Measurements from ENCODE around the gene SLC39A2.

Gene SLC39A2

GRCh38 chr14:21026274-21026987 is 27.3 kb downstream of the SLC39A2 start:
- ChIA-PET CTCF (interaction anchor here (0.5 to 3.7 kb wide), 6 partner anchors 11 to 109 kb away, joined by 3 to 34 read pairs (median 3); no protein-coding TSS in a partner anchor), POLR2A (interaction anchor here (1.2 kb wide), 1 partner anchor 44 kb away, joined by 8 read pairs; the partner anchor contains the start of gene ARHGEF40)
- H3K9me3 ChIP-seq (ENCODE audit: control insufficient read depth, insufficient read depth, low read depth, low read length), result no peaks in the 10 kb centered on the region
- H3K4me1 ChIP-seq (ENCODE audit: control insufficient read depth, insufficient read depth, low read length), result peaks cover 10% of the 10 kb centered on the region; the same call in 1 of the 2 replicates
- no peak for TF ChIP-seq ZNF555 (tag by site-specific recombination; conservative IDR thresholded peaks at IDR 0.05)
- TF ChIP-seq ZNF335 (tag by site-specific recombination; conservative IDR thresholded peaks at IDR 0.05), result 0 out of 2 replicates have a peak, but pooled peaks have one; percentile 24
- peaks cover 0 to 9% of the 10 kb centered on the region in 2 experiments; a peak in 1 of 3 replicates for H3K36me3 ChIP-seq (ENCODE audit: control insufficient read depth in 2 of 2, insufficient read depth in 1 of 2, low read length in 2 of 2)
- H3K4me3 ChIP-seq (ENCODE audit: low read depth, low read length), result no peak overlapping the region
- H3K27ac ChIP-seq (ENCODE audit: extremely low read depth, low read depth, low read length), result no peak overlapping the region

DNA sequence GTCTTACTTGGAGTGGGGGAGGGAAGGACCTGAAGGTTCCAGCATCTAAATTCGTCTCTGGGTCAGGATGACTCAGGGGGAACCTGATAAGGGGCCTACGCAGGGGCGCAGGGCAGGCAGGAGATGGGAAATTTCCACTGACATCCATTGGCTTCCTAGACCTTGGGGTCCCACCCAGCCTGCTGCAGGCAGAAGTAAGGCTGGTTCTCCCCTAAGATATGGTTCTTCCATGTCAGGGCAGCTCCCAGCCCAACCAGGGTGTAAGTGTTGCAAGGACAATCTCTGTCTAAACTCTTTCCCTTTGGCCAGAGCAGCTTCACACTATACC is 27.9 kb downstream of the SLC39A2 start:
- ChIA-PET CTCF (interaction anchor here (0.6 to 3.7 kb wide), 4 partner anchors 9 to 71 kb away, joined by 3 to 34 read pairs (median 3); no protein-coding TSS in a partner anchor), POLR2A (no interaction called here)

GRCh38 chr14:21029917-21030316 is 30.8 kb downstream of the SLC39A2 start, which contains the start of gene TPPP2:
Gene TPPP2, plus strand, starts transcription at chr14:21030217. Its CDS starts 365 bp downstream, at chr14:21030582.
- H3K4me1 ChIP-seq (ENCODE audit: control insufficient read depth, insufficient read depth, low read length), result peaks cover 8% of the 10 kb centered on the region; the same call in 1 of the 2 replicates
- no peak within 1 kb of the TSS for H3K4me3 ChIP-seq (ENCODE audit: low read depth, low read length)
- POLR2A ChIA-PET, result no interaction called here
- H3K27ac ChIP-seq (ENCODE audit: extremely low read depth, low read depth, low read length), result no peak within 1 kb of the TSS
- H3K36me3 ChIP-seq (ENCODE audit: control insufficient read depth in 2 of 2, insufficient read depth in 1 of 2, low read length in 2 of 2), result no peaks in the 10 kb centered on the region
- H3K9me3 ChIP-seq (ENCODE audit: control insufficient read depth, insufficient read depth, low read depth, low read length), result no peaks in the 10 kb centered on the region
- CTCF ChIA-PET, result interaction anchor here (5.2 kb wide), 1 partner anchor 15 kb away, joined by 35 read pairs; no protein-coding TSS in a partner anchor
- TF ChIP-seq ZBTB48 (tag by site-specific recombination; IDR thresholded peaks at IDR 0.05) (no peak), ZNF350 (tag by site-specific recombination; IDR thresholded peaks at IDR 0.05) (no peak), ZNF23 (tag by site-specific recombination; IDR thresholded peaks at IDR 0.05; ENCODE audit: borderline replicate concordance) (no peak), ZNF654 (tag by site-specific recombination; IDR thresholded peaks at IDR 0.05; ENCODE audit: low read depth) (no peak), ZNF133 (tag by site-specific recombination; IDR thresholded peaks at IDR 0.05) (no peak), ZNF335 (tag by site-specific recombination; conservative IDR thresholded peaks at IDR 0.05) (no peak), ZBTB8A (tag by site-specific recombination; IDR thresholded peaks at IDR 0.05) (no peak), ZSCAN4 (tag by site-specific recombination; IDR thresholded peaks at IDR 0.05) (no peak), ZXDB (tag by site-specific recombination; IDR thresholded peaks at IDR 0.05) (no peak), ZNF157 (tag by site-specific recombination; IDR thresholded peaks at IDR 0.05) (no peak), FEZF1 (tag by site-specific recombination; IDR thresholded peaks at IDR 0.05) (no peak), ZNF266 (tag by site-specific recombination; IDR thresholded peaks at IDR 0.05; ENCODE audit: low read depth) (no peak), EGR2 (tag by site-specific recombination; IDR thresholded peaks at IDR 0.05; ENCODE audit: low read depth) (no peak)

More for the DNA sequence above, 27.9 kb downstream of the SLC39A2 start:
- Histone ChIP-seq H3K36me3 (ENCODE audit: control insufficient read depth in 2 of 2, insufficient read depth in 1 of 2, low read length in 2 of 2) (peaks cover 0 to 4% of the 10 kb centered on the region in 2 experiments; a peak in 1 of 3 replicates), H3K4me1 (ENCODE audit: control insufficient read depth, insufficient read depth, low read length) (peaks cover 10% of the 10 kb centered on the region; the same call in 1 of the 2 replicates), H3K27ac (ENCODE audit: extremely low read depth, low read depth, low read length) (no peak overlapping the region), H3K9me3 (ENCODE audit: control insufficient read depth, insufficient read depth, low read depth, low read length) (no peaks in the 10 kb centered on the region), H3K4me3 (ENCODE audit: low read depth, low read length) (no peak overlapping the region)
- TF ChIP-seq ZNF398 (tag by site-specific recombination; IDR thresholded peaks at IDR 0.05) (peak; percentile 31; the same call in 1 of the 2 replicates), EGR2 (tag by site-specific recombination; IDR thresholded peaks at IDR 0.05; ENCODE audit: low read depth) (no peak), GLI2 (tag by site-specific recombination; IDR thresholded peaks at IDR 0.05; ENCODE audit: borderline replicate concordance, low read depth) (no peak), ZNF449 (tag by site-specific recombination; IDR thresholded peaks at IDR 0.05) (0 out of 2 replicates have a peak, but pooled peaks have one; percentile 60), ZFHX2 (tag by site-specific recombination; conservative IDR thresholded peaks at IDR 0.05) (peak; percentile 27; the same call in 1 of the 2 replicates), KLF1 (tag by site-specific recombination; IDR thresholded peaks at IDR 0.05) (no peak), ZNF155 (tag by site-specific recombination; IDR thresholded peaks at IDR 0.05) (no peak), ZNF335 (tag by site-specific recombination; conservative IDR thresholded peaks at IDR 0.05) (0 out of 2 replicates have a peak, but pooled peaks have one; percentile 7)
